Nephron progenitor cell (in vitro differentiated cells): ENCODE data around the gene MCRIP1.

Source experiments
- DNase-seq: peaks from one replicate; pipeline ENCODE4 v3.0.0; 2021
- H3K27ac Mint-ChIP-seq: 2 replicates; pipeline ENCODE4 v1.8.0; 2021; ENCODE audit warnings: mild to moderate bottlenecking, moderate library complexity, mixed read lengths
- H3K27me3 Mint-ChIP-seq: 2 replicates; pipeline ENCODE4 v1.8.0; 2021; ENCODE audit warnings: mild to moderate bottlenecking, low read depth, mixed read lengths; ENCODE audit not compliant: poor library complexity
- H3K36me3 Mint-ChIP-seq: 2 replicates; pipeline ENCODE4 v1.8.0; 2021; ENCODE audit warnings: low read depth, mixed read lengths
- H3K4me1 Mint-ChIP-seq: 2 replicates; pipeline ENCODE4 v1.8.0; 2021; ENCODE audit warnings: mixed read lengths
- H3K4me3 Mint-ChIP-seq: 2 replicates; pipeline ENCODE4 v1.8.0; 2021; ENCODE audit warnings: mild to moderate bottlenecking, moderate library complexity, mixed read lengths
- H3K9me3 Mint-ChIP-seq: 2 replicates; pipeline ENCODE4 v1.8.0; 2021; ENCODE audit warnings: mild to moderate bottlenecking, moderate library complexity, mixed read lengths
- TF ChIP-seq, protein P1 (sequence below): fragments of 200-600 bp; sonication (generic); IDR thresholded peaks from 2 replicates; pipeline ENCODE4 v1.5.0; 2021; ENCODE audit warnings: antibody characterized with exemption

MCRIP1 gene

DNA sequence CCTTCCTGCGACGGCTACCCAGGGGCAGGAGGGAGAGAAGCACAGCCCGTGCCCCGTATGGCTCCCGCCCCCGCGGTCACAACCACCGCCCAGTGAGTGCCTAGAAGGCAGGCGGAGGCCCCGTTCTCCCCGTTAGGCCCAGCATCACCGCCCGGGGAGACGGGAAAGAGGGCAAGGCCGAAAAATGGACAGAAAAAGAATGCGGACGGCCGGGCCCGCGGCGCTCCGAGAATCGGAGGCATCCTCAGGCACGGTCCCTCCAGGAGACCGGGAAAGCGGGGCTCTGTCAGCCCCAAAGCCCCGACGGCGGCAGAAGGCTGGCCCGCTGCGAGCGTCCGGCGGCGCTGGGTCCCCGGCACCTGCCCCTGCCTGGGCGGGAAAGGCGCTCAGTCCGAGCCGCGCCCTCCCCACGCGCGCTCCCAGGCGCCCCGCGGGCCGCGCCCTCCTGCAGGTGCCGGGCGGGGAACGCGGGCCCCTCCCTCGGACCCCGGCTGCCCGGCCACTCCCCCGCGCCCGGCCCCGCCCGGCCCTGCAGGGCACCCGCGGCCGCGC, 407 bp downstream of the MCRIP1 start:
- Mint-ChIP-seq H3K27me3 (peaks cover 7% of the 10 kb centered on the region), H3K4me1 (peaks cover 57% of the 10 kb centered on the region), H3K27ac (no peak overlapping the region)

DNA sequence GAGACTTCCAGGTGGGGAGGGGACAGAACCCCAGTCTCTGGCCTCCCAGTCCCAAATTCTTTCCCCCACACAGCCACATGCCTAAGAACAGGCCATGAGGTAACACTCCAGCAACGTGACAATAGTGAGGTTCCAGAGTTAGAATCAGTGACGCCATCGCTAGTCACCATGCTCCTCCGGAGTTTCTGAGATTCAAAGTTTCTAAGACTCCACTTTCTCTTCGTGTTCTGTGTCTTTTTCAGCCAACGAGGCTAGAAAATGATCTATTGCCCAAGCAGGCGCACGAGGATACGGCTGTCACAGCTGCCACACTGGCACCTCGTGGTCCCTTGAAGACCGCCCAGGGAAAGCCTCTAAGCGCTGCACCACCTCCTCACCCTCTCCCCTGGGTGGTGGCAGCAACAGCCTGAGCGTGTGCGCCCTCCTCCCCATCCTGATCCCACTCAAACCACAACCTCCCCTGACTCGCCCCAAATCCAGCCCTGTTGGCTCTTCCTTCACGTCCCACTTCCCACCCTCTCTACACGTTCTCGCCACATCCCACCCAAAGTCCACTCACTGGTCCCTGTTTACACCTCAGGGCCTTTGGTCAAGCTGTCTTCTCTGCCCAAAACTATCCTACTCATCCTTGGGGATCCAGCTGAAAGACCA, 1.0 kb downstream of the MCRIP1 start:
- H3K9me3 Mint-ChIP-seq, result no peaks in the 10 kb centered on the region
- peak overlapping the region; percentile 88 for H3K4me3 Mint-ChIP-seq
- peaks cover 54% of the 10 kb centered on the region for H3K4me1 Mint-ChIP-seq
- DNase-seq, result no peak
- peaks cover 7% of the 10 kb centered on the region for H3K27me3 Mint-ChIP-seq
- TF ChIP-seq, protein P1, sequence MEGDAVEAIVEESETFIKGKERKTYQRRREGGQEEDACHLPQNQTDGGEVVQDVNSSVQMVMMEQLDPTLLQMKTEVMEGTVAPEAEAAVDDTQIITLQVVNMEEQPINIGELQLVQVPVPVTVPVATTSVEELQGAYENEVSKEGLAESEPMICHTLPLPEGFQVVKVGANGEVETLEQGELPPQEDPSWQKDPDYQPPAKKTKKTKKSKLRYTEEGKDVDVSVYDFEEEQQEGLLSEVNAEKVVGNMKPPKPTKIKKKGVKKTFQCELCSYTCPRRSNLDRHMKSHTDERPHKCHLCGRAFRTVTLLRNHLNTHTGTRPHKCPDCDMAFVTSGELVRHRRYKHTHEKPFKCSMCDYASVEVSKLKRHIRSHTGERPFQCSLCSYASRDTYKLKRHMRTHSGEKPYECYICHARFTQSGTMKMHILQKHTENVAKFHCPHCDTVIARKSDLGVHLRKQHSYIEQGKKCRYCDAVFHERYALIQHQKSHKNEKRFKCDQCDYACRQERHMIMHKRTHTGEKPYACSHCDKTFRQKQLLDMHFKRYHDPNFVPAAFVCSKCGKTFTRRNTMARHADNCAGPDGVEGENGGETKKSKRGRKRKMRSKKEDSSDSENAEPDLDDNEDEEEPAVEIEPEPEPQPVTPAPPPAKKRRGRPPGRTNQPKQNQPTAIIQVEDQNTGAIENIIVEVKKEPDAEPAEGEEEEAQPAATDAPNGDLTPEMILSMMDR, result no peak
- no peaks in the 10 kb centered on the region for H3K36me3 Mint-ChIP-seq
- no peak overlapping the region for H3K27ac Mint-ChIP-seq

More for the DNA sequence above, 407 bp downstream of the MCRIP1 start:
- TF ChIP-seq, protein P1, result no peak
- no peak for DNase-seq
- peak overlapping the region; percentile 88 for H3K4me3 Mint-ChIP-seq
- no peaks in the 10 kb centered on the region for H3K36me3 Mint-ChIP-seq
- no peaks in the 10 kb centered on the region for H3K9me3 Mint-ChIP-seq

DNA sequence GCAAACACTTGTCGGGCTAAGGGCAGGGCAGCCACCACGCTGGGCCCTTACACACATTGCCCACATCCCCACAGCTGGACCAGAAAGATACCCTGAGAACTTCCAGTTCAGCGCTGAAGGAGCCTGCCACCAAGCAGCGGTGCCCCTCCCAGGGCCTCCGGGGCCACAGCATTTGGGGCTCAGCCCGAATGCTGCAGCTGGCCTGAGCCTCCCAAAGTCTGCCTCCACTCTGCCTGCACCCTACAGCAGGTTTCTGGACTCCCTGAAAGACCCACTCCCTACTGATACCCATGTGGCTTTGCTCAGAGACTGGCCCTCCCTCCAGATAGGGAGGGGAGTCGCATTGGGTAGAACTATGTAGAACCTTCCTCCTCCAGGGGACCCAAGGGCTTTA, 1.5 kb downstream of the MCRIP1 start:
- Mint-ChIP-seq H3K27me3 (peaks cover 7% of the 10 kb centered on the region), H3K27ac (no peak overlapping the region), H3K36me3 (no peaks in the 10 kb centered on the region), H3K4me1 (peaks cover 54% of the 10 kb centered on the region), H3K9me3 (no peaks in the 10 kb centered on the region), H3K4me3 (peak overlapping the region; percentile 88)
- no peak for DNase-seq
- TF ChIP-seq, protein P1, result no peak

DNA sequence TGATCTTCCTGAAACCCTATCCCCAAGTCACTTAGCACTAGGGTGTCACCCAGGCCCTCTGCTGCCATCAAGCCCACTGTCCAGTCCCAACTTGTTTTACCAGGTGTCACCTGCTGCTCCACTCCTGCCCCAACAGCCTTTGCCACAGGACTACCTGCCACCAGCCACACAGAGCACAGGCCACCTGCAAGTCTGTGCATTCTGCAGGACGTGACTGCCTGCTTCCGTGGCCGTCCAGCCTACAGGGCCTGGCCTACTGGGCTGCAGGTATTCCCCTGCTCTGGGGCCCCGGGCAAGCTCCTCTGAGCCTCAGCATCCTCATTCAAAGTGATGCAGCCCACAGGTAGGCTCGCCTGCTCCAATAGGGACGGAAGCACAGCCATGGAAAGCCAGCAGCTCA, 3.2 kb downstream of the MCRIP1 start:
- Mint-ChIP-seq H3K36me3 (no peaks in the 10 kb centered on the region), H3K27me3 (peaks cover 7% of the 10 kb centered on the region), H3K27ac (no peak overlapping the region), H3K4me1 (peaks cover 45% of the 10 kb centered on the region), H3K9me3 (no peaks in the 10 kb centered on the region), H3K4me3 (no peak overlapping the region)
- no peak for DNase-seq
- TF ChIP-seq, protein P1, result no peak

DNA sequence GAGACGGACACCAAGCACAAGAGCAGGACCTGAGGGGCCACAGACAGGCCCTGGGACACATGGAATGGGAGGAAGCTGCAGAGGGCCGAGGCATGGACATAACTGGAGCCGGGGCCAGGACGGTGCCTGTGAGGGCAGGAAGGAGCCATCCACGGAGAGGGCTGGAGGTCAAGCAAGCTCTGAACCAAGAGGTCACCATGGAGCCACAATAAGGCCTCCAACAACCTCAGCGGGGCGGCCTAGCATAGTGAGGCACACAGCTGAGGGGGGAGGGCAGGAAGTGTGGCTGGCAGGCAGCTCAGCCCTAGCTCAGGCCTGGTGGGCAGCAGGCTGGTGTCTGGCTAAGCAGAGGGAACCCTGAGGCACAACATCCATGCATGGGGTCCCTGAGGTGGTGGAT, 4.4 kb downstream of the MCRIP1 start:
- Mint-ChIP-seq H3K4me1 (peaks cover 38% of the 10 kb centered on the region), H3K27me3 (peaks cover 7% of the 10 kb centered on the region), H3K9me3 (no peaks in the 10 kb centered on the region), H3K4me3 (no peak overlapping the region), H3K27ac (peak overlapping the region; percentile 96), H3K36me3 (no peaks in the 10 kb centered on the region)
- no peak for DNase-seq
- TF ChIP-seq, protein P1, result no peak
